ENCODE results near the gene SYNGAP1.
"Not testable (repeated sequence)": the region's sequence is repeated elsewhere in the genome, so short reads cannot be mapped to it uniquely, and the experiment has no call there.

SYNGAP1 gene

DNA sequence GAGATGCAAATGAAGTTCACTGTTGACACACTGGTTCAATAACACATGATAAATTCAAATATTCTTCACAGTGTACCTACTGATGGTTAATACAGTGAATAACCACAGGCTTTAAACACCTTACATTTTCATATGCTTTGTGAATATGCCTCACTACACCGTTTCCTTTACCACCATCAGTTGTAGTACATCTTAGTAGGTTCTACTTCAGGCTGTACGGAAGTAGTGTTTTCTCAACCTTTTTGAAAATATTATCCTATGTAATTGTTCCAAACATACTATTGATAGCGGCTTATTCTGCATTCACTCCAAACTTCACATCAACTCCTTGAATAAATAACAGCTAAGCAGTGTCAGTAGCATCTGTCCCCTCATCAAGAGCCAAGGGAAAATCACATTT is 49.8 kb downstream of the SYNGAP1 start:
- DNase-seq (ENCODE audit: low read depth) = no peak

DNA sequence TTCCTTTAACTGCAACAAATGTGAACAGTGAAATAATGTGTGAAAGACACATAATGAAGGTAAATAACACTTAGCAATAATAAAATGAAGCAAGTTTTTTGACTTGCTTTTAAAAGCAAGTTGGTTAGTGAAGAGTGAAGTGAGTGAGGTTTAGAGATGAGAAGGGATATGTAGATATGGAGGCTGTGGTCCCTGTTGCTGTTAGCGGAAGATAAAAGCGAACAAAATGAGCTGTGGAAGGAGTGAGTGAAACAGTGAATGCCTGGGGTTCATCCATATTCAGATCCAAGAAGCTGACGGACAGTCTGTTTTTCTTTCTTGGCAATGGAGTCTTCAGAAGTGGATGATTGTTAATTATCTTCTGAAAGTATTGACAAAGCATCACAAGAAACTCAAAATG is 58.0 kb downstream of the SYNGAP1 start:
- DNase-seq (ENCODE audit: low read depth) = no peak

DNA sequence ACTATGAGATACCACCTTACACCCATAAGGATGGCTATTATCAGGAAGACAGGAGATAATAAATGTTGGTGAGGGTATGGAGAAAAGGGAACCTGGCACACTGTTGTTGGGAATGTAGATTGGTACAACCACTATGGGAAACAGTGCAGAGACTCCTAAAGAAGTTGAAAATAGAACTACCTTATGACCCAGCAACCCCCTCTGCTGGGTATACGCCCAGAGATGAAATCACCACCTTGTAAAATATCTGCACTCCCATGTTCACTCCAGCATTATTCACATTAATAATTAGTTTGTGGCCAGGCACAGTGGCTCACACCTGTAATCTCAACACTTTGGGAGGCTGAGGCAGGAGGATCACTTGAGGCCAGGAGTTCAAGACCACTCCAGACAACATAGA is 61.3 kb downstream of the SYNGAP1 start:
- DNase-seq (ENCODE audit: low read depth) = no peak

DNA sequence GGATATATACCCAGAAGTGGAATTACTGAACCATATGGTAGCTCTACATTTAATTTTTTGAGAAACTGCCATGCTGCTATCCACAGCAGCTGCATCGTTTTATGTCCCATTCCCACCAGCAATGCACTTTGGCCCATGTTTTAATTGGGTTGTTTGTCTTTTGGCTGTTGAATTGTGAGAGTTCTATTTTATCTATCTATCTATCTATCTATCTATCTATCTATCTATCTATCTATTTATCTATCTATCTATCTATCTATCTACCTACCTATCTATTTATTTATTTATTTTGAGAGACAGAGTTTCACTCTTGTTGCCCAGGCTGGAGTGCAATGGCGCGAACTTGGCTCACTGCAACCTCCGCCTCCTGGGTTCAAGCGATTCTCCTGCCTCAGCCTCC is 62.8 kb downstream of the SYNGAP1 start:
- not testable (repeated sequence) for DNase-seq (ENCODE audit: low read depth)

DNA sequence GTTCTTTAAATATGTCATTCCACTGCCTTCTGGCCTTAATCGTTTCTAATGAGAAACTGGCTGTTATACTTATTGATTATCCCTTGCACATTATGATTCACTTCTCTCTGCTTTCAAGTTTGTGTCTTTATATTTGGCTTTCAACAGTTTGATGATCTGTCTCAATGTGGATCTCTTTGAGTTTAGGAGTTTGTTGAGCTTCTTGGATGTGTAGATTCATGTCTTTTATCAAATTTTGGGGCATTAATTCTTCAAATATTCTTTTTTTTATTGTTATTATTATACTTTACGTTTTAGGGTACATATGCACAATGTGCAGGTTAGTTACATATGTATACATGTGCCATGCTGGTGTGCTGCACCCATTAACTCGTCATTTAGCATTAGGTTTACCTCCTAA is 63.8 kb downstream of the SYNGAP1 start:
- no peak for DNase-seq (ENCODE audit: low read depth)

DNA sequence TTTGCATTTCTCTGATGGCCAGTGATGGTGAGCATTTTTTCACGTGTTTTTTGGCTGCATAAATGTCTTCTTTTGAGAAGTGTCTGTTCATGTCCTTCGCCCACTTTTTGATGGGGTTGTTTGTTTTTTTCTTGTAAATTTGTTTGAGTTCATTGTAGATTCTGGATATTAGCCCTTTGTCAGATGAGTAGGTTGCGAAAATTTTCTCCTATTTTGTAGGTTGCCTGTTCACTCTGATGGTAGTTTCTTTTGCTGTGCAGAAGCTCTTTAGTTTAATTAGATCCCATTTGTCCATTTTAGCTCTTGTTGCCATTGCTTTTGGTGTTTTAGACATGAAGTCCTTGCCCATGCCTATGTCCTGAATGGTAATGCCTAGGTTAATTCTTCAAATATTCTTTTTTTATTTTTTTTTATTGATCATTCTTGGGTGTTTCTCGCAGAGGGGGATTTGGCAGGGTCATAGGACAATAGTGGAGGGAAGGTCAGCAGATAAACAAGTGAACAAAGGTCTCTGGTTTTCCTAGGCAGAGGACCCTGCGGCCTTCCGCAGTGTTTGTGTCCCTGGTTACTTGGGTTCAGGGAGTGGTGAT is 64.9 kb downstream of the SYNGAP1 start:
- not testable (repeated sequence) for DNase-seq (ENCODE audit: low read depth)

DNA sequence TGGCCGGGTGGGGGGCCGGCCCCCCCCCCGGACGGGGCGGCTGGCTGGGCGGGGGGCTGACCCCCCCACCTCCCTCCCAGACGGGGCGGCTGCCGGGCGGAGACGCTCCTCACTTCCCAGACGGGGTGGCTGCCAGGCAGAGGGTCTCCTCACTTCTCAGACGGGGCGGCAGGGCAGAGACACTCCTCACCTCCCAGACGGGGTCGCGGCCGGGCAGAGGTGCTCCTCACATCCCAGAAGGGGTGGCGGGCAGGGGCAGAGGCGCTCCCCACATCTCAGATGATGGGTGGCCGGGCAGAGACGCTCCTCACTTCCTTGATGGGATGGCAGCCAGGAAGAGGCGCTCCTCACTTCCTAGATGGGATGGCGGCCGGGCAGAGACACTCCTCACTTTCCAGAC is 65.8 kb downstream of the SYNGAP1 start:
- not testable (repeated sequence) for DNase-seq (ENCODE audit: low read depth)

DNA sequence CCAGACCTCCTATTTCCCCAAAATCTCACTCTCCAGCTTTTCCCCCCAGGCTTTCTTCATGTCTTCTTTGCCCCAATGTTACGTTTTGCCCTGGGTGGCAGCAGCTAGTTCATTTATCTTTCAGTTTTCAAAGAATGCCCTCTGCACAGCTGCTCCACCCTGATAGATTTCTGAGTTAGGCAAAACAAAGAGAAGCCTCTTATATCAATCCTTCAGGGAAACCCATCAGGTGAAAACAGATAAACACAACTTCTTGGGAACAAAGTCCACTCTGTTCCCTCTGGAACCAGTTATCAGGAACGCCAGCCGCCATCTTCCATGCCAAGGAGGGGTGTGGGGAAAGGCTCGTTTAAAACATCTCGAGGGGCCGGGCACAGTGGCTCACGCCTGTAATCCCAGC is 68.5 kb downstream of the SYNGAP1 start:
- no peak for DNase-seq (ENCODE audit: low read depth)

DNA sequence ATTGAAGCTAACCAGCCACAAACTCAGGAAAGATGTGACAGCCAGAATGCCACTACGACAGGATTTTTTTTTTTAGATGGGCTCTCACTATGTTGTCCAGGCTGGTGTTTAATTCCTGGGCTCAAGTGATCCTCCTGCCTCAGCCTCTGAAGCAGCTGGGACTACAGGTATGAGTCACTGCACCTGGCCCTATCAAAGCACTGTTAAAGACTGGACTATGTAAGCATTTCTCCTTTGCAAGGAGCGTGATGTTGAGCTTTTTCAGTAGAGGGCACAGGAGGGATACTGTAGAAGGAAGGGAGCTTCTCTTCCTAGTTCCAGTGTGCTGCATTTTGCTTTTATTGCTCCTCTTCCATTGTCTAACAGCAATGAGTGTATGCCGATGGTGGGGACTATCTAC is 70.3 kb downstream of the SYNGAP1 start:
- no peak for DNase-seq (ENCODE audit: low read depth)

DNA sequence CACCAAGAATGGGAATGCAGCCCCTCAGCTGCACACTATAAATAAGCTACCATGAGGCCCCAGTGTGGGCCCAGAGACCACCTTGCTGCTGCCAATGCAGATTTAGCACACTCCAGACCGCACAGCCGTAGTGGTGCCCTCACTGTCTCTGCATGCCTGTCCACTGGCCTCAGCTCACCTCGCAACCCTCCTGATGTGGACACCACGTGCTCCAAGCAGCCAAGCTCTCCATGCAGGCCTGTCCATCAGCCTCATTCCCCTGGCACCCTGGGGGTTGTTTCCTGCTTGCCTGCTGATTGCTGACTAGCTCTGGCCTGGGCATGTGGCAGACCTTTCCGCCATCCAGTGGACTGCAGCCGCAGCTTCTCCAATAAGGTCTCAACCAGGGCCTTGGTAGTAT is 70.8 kb downstream of the SYNGAP1 start:
- no peak for DNase-seq (ENCODE audit: low read depth)

DNA sequence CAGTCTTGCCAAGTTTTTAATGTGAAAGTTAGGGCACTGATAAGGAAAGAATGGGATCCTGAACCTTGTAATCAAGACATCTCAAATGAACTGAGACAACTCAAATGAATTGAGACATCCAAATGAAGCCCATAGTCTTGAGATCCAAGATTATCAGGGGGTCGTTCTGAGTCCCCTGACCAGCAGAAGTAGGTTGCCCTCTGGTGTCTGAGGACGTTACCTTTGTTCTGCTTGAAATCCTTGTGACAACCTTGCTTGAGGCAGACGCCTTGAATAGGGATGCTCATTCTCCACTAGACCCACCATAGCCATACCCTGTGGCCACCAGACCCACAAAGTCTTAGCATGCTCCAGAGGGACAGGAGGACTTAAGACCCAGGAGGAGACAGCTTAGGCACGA is 72.2 kb downstream of the SYNGAP1 start:
- no peak for DNase-seq (ENCODE audit: low read depth)

DNA sequence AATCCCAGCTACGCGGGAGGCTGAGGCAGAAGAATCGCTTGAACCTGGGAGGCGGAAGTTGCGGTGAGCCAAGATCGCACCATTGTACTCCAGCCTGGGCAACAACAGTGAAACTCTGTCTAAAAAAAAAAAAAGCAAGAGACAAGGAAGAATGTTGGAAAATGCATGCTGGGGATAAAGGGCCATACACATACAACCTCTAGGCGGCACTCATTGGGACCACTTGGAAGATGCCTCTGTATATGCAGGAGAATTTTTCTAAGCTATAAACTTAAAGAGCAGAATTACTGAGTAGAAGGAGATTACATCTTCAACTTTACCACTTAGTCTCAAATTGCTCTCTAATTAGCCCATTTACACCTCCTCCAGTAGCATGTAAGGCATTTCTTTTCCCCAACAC is 77.3 kb downstream of the SYNGAP1 start:
- DNase-seq (ENCODE audit: low read depth) = no peak

DNA sequence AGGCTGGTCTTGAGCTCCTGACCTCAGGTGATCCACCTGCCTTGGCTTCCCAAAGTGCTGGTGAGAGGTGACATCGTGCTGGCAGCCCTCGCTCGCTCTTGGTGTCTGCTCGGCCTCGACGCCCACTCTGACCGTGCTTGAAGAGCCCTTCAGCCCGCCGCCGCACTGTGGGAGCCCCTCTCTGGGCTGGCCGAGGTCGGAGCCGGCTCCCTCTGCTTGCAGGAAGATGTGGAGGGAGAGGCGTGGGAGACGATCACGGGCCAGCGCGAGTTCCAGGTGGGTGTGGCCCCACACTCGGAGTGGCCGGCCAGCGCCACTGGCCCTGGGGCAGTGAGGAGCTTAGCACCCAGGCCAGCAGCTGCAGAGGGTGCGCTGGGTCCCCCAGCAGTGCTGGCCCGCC is 82.6 kb downstream of the SYNGAP1 start:
- DNase-seq (ENCODE audit: low read depth) = no peak

DNA sequence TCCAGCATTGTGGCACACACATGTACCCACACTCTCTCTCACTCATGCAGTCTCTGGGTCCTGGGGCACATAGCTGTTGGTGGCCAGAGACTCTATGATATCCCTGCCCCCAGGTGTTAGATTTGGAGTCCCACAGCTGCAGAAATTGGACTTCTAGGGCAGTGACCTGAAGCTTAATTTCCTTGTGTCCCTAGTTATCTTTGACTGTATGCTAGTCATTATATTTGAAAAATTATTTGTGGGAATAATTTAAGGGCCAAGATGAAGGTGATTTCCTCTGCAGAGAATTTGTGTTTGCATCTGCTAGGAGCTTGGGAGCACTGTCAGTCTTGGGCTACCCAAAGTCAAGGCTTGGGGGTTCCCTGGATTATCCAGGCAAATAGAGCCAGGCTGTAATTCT is 84.6 kb downstream of the SYNGAP1 start:
- DNase-seq (ENCODE audit: low read depth) = no peak

All from GM04504 (cell line).